SK-N-SH (cell line): ENCODE data around the gene CNOT4.

ENCODE experiments used
- CTCF ChIP-seq: fragments of 200-600 bp; sonication (generic); IDR thresholded peaks from 2 replicates; pipeline ENCODE4 v1.6.1; 2017; ENCODE audit warnings: antibody characterized with exemption, mild to moderate bottlenecking, moderate library complexity
- PBX3 ChIP-seq: IDR thresholded peaks from 2 replicates; pipeline ENCODE4; 2012

GRCh38 chr7:135391514-135391913, 118.4 kb downstream of the CNOT4 start:
- TF ChIP-seq PBX3 (no peak), CTCF (no peak)
